Ishikawa (cell line): Measurements from ENCODE around the gene PRUNE2.

Source experiments
- CEBPB ChIP-seq: IDR thresholded peaks from 2 replicates; pipeline ENCODE4 v1.6.1; 2012
- CREB1 ChIP-seq: IDR thresholded peaks from 2 replicates; pipeline ENCODE4 v1.6.1; 2012; ENCODE audit warnings: low read depth
- EGR1 ChIP-seq: IDR thresholded peaks from 2 replicates; pipeline ENCODE4 v1.6.1; 2012
- EP300 ChIP-seq: IDR thresholded peaks from 2 replicates; pipeline ENCODE4 v1.6.1; 2012; ENCODE audit warnings: borderline replicate concordance
- FOXM1 ChIP-seq: IDR thresholded peaks from 2 replicates; pipeline ENCODE4 v1.6.1; 2012; ENCODE audit warnings: low read depth, borderline replicate concordance
- MAX ChIP-seq: IDR thresholded peaks from 2 replicates; pipeline ENCODE4 v1.6.1; 2012
- NFIC ChIP-seq: IDR thresholded peaks from 2 replicates; pipeline ENCODE4 v1.6.1; 2012
- RAD21 ChIP-seq: IDR thresholded peaks from 2 replicates; pipeline ENCODE4 v1.6.1; 2012; ENCODE audit warnings: low read depth
- REST ChIP-seq: IDR thresholded peaks from 2 replicates; pipeline ENCODE4 v1.6.1; 2012; ENCODE audit warnings: low read depth, mild to moderate bottlenecking
- TAF1 ChIP-seq: IDR thresholded peaks from 2 replicates; pipeline ENCODE4 v1.6.1; 2012; ENCODE audit warnings: low read depth, mild to moderate bottlenecking
- TCF12 ChIP-seq: IDR thresholded peaks from 2 replicates; pipeline ENCODE4 v1.6.1; 2012; ENCODE audit warnings: low read depth
- TEAD4 ChIP-seq: IDR thresholded peaks from 2 replicates; pipeline ENCODE4 v1.6.1; 2012
- USF1 ChIP-seq: IDR thresholded peaks from 2 replicates; pipeline ENCODE4 v1.6.1; 2012
- YY1 ChIP-seq: IDR thresholded peaks from 2 replicates; pipeline ENCODE4 v1.6.1; 2012; ENCODE audit warnings: low read depth
- ZBTB7A ChIP-seq: IDR thresholded peaks from 2 replicates; pipeline ENCODE4 v1.6.1; 2012; ENCODE audit warnings: low read depth

Gene PRUNE2

GRCh38 chr9:76772686-76773445 lies 133.0 kb downstream of the PRUNE2 start:
- TF ChIP-seq RAD21 (no peak), TCF12 (no peak), EP300 (no peak)

- TF ChIP-seq EGR1, result no peak
- TF ChIP-seq YY1, result no peak
- TF ChIP-seq EP300, result no peak
- TF ChIP-seq TAF1, result no peak
- TF ChIP-seq USF1, result no peak
- no peak for TF ChIP-seq NFIC
- no peak for TF ChIP-seq CREB1
- TF ChIP-seq TEAD4, result no peak
- TF ChIP-seq FOXM1, result no peak
- TF ChIP-seq REST, result no peak
- TF ChIP-seq ZBTB7A, result no peak
- TF ChIP-seq CEBPB, result no peak
- no peak for TF ChIP-seq MAX
- TF ChIP-seq RAD21, result no peak
- TF ChIP-seq TCF12, result no peak
These were observed 139.8 kb downstream of the PRUNE2 start for GRCh38 chr9:76766126-76766525.

GRCh38 chr9:76764138-76764537 lies 141.8 kb downstream of the PRUNE2 start, which contains the start of gene PCA3:
TSS of gene PCA3 (plus strand) at chr9:76764438.
- TF ChIP-seq NFIC, result no peak
- TF ChIP-seq CEBPB, result no peak
- no peak for TF ChIP-seq MAX
- TF ChIP-seq REST, result no peak
- TF ChIP-seq TEAD4, result no peak
- no peak for TF ChIP-seq USF1
- no peak for TF ChIP-seq RAD21

GRCh38 chr9:76761448-76761847 lies 144.5 kb downstream of the PRUNE2 start:
- TF ChIP-seq RAD21, result no peak
- no peak for TF ChIP-seq TAF1
- TF ChIP-seq TEAD4, result no peak
- no peak for TF ChIP-seq TCF12
- TF ChIP-seq MAX, result no peak
- no peak for TF ChIP-seq FOXM1
- no peak for TF ChIP-seq EGR1
- no peak for TF ChIP-seq EP300
- no peak for TF ChIP-seq CEBPB

- TF ChIP-seq EGR1 (no peak), MAX (no peak), NFIC (no peak), ZBTB7A (no peak), TEAD4 (no peak), TCF12 (no peak), REST (no peak), YY1 (no peak), CREB1 (no peak), USF1 (no peak), FOXM1 (no peak), CEBPB (no peak), TAF1 (no peak), EP300 (no peak), RAD21 (no peak)
These were observed 146.2 kb downstream of the PRUNE2 start for GRCh38 chr9:76759732-76760131.
